Measurements from ENCODE around the gene ARHGDIG.

DNA sequence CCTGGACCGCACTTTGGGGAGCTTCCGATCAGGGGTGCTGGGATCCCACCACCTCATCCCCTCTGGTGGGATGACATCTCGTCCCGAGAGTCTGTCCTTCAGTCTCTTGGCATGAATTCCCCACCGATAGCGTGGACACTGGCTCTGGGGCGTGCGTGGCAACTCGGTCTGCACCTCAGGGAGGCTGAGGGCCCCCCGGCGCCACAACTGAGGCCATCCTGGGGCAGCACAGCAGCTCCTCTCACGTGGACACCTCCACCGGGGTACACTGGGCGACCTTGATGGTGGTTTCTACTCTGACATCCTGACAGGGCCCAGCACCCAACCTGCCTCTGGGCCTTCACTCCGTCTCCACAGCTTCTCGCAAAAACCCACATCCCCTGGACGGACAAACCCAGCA, 11.1 kb downstream of the ARHGDIG start:
- TF ChIP-seq CBX8 (IDR thresholded peaks at IDR 0.05; ENCODE audit: borderline replicate concordance, extremely low read depth, low read depth, low read length, poor library complexity, severe bottlenecking) (no peak), BACH1 (tag; IDR thresholded peaks at IDR 0.05) (no peak), EZH2 (IDR thresholded peaks at IDR 0.05; ENCODE audit: borderline replicate concordance, low read depth, low read length) (no peak)
- TF ChIP-seq, protein P1, sequence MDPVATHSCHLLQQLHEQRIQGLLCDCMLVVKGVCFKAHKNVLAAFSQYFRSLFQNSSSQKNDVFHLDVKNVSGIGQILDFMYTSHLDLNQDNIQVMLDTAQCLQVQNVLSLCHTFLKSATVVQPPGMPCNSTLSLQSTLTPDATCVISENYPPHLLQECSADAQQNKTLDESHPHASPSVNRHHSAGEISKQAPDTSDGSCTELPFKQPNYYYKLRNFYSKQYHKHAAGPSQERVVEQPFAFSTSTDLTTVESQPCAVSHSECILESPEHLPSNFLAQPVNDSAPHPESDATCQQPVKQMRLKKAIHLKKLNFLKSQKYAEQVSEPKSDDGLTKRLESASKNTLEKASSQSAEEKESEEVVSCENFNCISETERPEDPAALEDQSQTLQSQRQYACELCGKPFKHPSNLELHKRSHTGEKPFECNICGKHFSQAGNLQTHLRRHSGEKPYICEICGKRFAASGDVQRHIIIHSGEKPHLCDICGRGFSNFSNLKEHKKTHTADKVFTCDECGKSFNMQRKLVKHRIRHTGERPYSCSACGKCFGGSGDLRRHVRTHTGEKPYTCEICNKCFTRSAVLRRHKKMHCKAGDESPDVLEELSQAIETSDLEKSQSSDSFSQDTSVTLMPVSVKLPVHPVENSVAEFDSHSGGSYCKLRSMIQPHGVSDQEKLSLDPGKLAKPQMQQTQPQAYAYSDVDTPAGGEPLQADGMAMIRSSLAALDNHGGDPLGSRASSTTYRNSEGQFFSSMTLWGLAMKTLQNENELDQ (CRISPR knock-in tag; IDR thresholded peaks at IDR 0.05; ENCODE audit: borderline replicate concordance): no peak
- TF ChIP-seq, protein P2, sequence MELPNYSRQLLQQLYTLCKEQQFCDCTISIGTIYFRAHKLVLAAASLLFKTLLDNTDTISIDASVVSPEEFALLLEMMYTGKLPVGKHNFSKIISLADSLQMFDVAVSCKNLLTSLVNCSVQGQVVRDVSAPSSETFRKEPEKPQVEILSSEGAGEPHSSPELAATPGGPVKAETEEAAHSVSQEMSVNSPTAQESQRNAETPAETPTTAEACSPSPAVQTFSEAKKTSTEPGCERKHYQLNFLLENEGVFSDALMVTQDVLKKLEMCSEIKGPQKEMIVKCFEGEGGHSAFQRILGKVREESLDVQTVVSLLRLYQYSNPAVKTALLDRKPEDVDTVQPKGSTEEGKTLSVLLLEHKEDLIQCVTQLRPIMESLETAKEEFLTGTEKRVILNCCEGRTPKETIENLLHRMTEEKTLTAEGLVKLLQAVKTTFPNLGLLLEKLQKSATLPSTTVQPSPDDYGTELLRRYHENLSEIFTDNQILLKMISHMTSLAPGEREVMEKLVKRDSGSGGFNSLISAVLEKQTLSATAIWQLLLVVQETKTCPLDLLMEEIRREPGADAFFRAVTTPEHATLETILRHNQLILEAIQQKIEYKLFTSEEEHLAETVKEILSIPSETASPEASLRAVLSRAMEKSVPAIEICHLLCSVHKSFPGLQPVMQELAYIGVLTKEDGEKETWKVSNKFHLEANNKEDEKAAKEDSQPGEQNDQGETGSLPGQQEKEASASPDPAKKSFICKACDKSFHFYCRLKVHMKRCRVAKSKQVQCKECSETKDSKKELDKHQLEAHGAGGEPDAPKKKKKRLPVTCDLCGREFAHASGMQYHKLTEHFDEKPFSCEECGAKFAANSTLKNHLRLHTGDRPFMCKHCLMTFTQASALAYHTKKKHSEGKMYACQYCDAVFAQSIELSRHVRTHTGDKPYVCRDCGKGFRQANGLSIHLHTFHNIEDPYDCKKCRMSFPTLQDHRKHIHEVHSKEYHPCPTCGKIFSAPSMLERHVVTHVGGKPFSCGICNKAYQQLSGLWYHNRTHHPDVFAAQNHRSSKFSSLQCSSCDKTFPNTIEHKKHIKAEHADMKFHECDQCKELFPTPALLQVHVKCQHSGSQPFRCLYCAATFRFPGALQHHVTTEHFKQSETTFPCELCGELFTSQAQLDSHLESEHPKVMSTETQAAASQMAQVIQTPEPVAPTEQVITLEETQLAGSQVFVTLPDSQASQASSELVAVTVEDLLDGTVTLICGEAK (IDR thresholded peaks at IDR 0.05): no peak
- TF ChIP-seq, protein P2 (CRISPR knock-in tag; IDR thresholded peaks at IDR 0.05): no peak
